ENCODE data around the gene ATP8B1. TPM values are rescaled to one million over a fixed set of nuclear protein-coding genes. Genes with fewer than 3 reads are reported as not detected.

ATP8B1 gene
- total and polyA plus RNA-seq, 11 donors = 3.0 to 12.8 (median 6.2) TPM

DNA sequence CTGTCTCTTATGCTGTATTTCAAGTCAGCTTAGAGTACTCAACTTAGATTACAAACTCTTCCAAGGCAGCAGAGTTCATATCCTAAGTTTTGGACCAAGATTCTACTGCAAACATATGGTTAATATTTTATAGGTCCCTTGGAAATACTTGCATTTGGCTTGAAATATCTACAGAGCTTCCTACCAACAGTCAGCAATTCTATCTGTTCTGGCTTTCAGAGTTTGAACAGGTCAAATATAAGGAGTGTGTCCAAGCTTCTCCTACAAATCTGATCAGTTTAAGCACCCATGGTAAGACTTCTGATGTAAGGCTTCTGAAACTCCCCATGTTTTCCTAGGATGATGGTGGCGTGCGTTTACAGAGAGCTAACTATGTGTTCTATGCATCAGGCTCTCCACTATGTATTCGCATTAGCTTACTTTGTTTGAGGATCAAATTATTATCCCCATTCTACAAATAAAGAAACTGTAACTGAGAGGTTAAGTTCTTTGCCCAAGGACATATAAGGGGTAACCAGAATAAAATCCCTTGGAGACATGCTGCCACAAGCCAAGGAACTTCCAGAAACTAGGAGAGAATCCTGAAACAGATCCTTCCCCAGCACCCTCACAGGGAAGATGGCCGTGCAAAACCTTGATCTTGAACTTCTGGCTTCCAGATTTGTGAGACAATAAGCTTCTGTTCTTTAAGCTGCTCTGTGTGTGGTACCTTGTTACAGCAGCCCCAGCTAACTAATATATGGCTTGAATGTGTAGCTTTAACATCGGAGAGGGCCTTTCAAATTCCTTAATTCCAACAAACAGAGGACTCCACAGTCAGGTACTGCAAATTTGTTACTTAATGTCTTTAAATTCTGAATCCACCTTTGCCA, 55.1 kb downstream of the ATP8B1 start:
- Histone ChIP-seq H3K27me3 (no peaks in the 10 kb centered on the region), H3K4me3 (no peak overlapping the region), H3K36me3 (no peaks in the 10 kb centered on the region), H3K4me1 (peaks cover 0 to 75% (median 36%) of the 10 kb centered on the region in 12 donors), H3K27ac (no peak overlapping the region), H3K9me3 (no peaks in the 10 kb centered on the region)
- intact Hi-C loops (cut with DNase I) = loop anchor here in 1 of 10 donors (10.0 kb wide), 1 partner anchor 57 kb away; the partner anchor contains the start of gene ATP8B1
- ATAC-seq = no peak
- WGBS, 4 donors = 90 to 94% (median 92%) methylated on average over 5 of the region's 5 CpGs
- TF ChIP-seq, protein P1, sequence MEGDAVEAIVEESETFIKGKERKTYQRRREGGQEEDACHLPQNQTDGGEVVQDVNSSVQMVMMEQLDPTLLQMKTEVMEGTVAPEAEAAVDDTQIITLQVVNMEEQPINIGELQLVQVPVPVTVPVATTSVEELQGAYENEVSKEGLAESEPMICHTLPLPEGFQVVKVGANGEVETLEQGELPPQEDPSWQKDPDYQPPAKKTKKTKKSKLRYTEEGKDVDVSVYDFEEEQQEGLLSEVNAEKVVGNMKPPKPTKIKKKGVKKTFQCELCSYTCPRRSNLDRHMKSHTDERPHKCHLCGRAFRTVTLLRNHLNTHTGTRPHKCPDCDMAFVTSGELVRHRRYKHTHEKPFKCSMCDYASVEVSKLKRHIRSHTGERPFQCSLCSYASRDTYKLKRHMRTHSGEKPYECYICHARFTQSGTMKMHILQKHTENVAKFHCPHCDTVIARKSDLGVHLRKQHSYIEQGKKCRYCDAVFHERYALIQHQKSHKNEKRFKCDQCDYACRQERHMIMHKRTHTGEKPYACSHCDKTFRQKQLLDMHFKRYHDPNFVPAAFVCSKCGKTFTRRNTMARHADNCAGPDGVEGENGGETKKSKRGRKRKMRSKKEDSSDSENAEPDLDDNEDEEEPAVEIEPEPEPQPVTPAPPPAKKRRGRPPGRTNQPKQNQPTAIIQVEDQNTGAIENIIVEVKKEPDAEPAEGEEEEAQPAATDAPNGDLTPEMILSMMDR (IDR thresholded peaks at IDR 0.05) = no peak
- no peak for TF ChIP-seq POLR2A (IDR thresholded peaks at IDR 0.05)
- DNase-seq = no peak

- no peaks in the 10 kb centered on the region for H3K36me3 ChIP-seq
Measured at GRCh38 chr18:57744211-57744694, 58.9 kb downstream of the ATP8B1 start.

DNA sequence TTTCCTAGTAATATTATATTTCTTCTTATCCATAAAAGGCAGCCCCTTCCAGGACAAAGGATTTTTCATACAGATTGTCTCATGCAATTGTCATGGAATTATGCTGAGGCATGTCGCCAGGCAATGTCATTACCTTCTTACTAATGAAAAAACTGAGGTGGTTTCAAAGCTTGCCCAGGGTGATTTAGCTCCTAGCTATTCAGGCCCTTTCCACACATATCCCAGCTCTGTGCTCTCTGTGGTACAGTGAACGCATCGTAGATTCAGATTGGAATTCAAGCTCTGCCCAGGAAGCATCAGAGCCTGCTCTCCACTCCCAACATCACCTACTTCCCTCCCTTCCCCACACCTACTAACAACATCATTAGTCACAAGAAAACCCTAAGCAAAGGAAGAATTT, 60.1 kb downstream of the ATP8B1 start:
- TF ChIP-seq, protein P1 (IDR thresholded peaks at IDR 0.05) = no peak
- TF ChIP-seq POLR2A (IDR thresholded peaks at IDR 0.05) = no peak
- no peak overlapping the region for H3K4me3 ChIP-seq
- peak in 1 of 4 donors; percentile 35 for ATAC-seq
- no peaks in the 10 kb centered on the region for H3K36me3 ChIP-seq
- intact Hi-C loops (cut with DNase I) = loop anchor here in 1 of 10 donors (10.0 kb wide), 1 partner anchor 62 kb away; the partner anchor contains the start of gene ATP8B1
- H3K9me3 ChIP-seq = peaks cover 0 to 10% (median 1%) of the 10 kb centered on the region in 12 donors
- H3K27ac ChIP-seq = peak overlapping the region in 5 of 12 donors; percentile 51 to 73 (median 68)
- 80 to 85% (median 81%) methylated on average over 3 of the region's 3 CpGs for WGBS, 4 donors
- no peaks in the 10 kb centered on the region for H3K27me3 ChIP-seq
- peaks cover 0 to 54% (median 29%) of the 10 kb centered on the region in 12 donors for H3K4me1 ChIP-seq
- DNase-seq = no peak

More at GRCh38 chr18:57744211-57744694, 58.9 kb downstream of the ATP8B1 start:
- H3K4me3 ChIP-seq = peak overlapping the region in 1 of 12 donors; percentile 12
- H3K27ac ChIP-seq = peak overlapping the region in 10 of 12 donors; percentile 15 to 73 (median 56)
- H3K4me1 ChIP-seq = peaks cover 0 to 58% (median 33%) of the 10 kb centered on the region in 12 donors
- intact Hi-C loops (cut with DNase I) = loop anchor here in 1 of 10 donors (10.0 kb wide), 1 partner anchor 61 kb away; the partner anchor contains the start of gene ATP8B1
- no peaks in the 10 kb centered on the region for H3K27me3 ChIP-seq
- 34 to 54% (median 35%) methylated on average over 5 of the region's 5 CpGs for WGBS, 4 donors
- TF ChIP-seq, protein P1 (IDR thresholded peaks at IDR 0.05) = no peak
- TF ChIP-seq POLR2A (IDR thresholded peaks at IDR 0.05) = no peak
- DNase-seq = peak in 2 of 5 donors; percentile 24 to 25
- peaks cover 0 to 10% (median 1%) of the 10 kb centered on the region in 12 donors for H3K9me3 ChIP-seq
- ATAC-seq = peak in 3 of 4 donors; percentile 46 to 78 (median 60)

GRCh38 chr18:57741273-57741672, 61.8 kb downstream of the ATP8B1 start:
- no peaks in the 10 kb centered on the region for H3K27me3 ChIP-seq
- intact Hi-C loops (cut with DNase I) = loop anchor here in 1 of 10 donors (10.0 kb wide), 1 partner anchor 64 kb away; the partner anchor contains the start of gene ATP8B1
- no peak for DNase-seq
- no peaks in the 10 kb centered on the region for H3K36me3 ChIP-seq
- TF ChIP-seq, protein P1 (IDR thresholded peaks at IDR 0.05) = no peak
- no peak for TF ChIP-seq POLR2A (IDR thresholded peaks at IDR 0.05)
- ATAC-seq = no peak
- H3K9me3 ChIP-seq = peaks cover 0 to 10% (median 1%) of the 10 kb centered on the region in 12 donors
- H3K27ac ChIP-seq = no peak overlapping the region
- WGBS, 4 donors = 73 to 100% (median 97%) methylated on average over 2 of the region's 2 CpGs
- H3K4me3 ChIP-seq = no peak overlapping the region
- peaks cover 0 to 53% (median 29%) of the 10 kb centered on the region in 12 donors for H3K4me1 ChIP-seq
